GM23248 (cell line): ENCODE measurements around the gene PTPN1.

Experiments used
- EZH2 ChIP-seq: fragments of 200-600 bp; sonication (generic); IDR thresholded peaks from 2 replicates; pipeline ENCODE4 v1.6.1; 2018; ENCODE audit warnings: antibody characterized with exemption, mild to moderate bottlenecking; ENCODE audit not compliant: insufficient read depth, poor library complexity, severe bottlenecking
- EZH2phosphoT487 ChIP-seq: fragments of 200-600 bp; sonication (generic); IDR thresholded peaks from 2 replicates; pipeline ENCODE4 v1.6.1; 2018; ENCODE audit warnings: antibody characterized with exemption, moderate library complexity, mild to moderate bottlenecking, low read depth; ENCODE audit not compliant: insufficient read depth

DNA sequence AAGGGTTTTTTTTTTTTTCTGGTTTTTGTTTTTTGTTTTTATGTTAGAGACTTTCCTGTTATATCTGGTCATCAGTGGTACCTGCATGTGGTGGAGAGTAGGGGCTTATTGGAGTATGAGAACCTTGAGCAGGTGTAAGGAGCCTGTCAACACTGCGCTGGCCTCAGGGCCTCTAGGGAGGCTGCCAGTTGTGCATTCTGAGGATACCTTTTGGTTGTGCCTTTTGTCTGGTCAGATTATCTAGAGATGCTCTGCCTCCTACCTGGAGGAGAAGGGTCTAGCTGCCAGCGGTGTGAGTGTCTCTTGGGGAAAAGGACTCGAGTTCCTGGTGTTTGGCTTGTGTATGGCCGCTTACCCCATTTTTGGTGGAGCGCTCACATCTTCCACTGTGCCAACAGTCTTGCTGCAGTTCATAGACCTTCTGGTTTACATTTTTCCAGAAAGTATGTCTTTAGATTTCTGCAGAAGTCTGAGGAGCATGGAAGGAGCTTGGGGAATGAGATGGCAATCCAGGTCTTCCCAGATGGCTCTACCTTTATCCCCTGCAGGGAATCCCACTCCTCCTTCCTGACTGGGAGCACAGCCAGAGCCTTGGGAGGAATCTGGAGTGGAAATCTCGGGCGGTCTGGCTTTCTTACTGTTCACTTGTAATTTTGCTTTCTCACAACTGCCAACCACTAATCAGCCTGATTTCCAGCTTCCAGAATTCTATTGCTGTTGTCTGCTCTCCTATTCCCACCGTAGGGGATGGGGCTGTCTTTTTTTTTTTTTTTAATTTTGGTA lies 49.9 kb downstream of the PTPN1 start:
- no peak for TF ChIP-seq EZH2
- TF ChIP-seq EZH2phosphoT487 = no peak
